K562 (cell line): ENCODE results near the gene RIT1. TPM values are rescaled to one million over a fixed set of nuclear protein-coding genes. Genes with fewer than 3 reads are reported as not detected.

ENCODE experiments used
- ARID2 ChIP-seq: fragments of 450-650 bp; IDR thresholded peaks from 2 replicates; pipeline ENCODE4 v1.6.1; 2017; ENCODE audit warnings: antibody characterized with exemption, mild to moderate bottlenecking
- BRF1 ChIP-seq: IDR thresholded peaks from 3 replicates; pipeline ENCODE4 v1.6.1; 2011; ENCODE audit warnings: borderline replicate concordance, mild to moderate bottlenecking; ENCODE audit not compliant: insufficient read length; ENCODE audit errors: extremely low read depth
- EP400 ChIP-seq: fragments of 450-650 bp; IDR thresholded peaks from 2 replicates; pipeline ENCODE4 v1.6.1; 2017; ENCODE audit warnings: antibody characterized with exemption, mild to moderate bottlenecking, moderate library complexity
- GATAD2A ChIP-seq: fragments of 450-650 bp; IDR thresholded peaks from 2 replicates; pipeline ENCODE4 v1.6.1; 2017
- HLTF ChIP-seq: fragments of 450-650 bp; IDR thresholded peaks from 2 replicates; pipeline ENCODE4 v1.6.1; 2016
- HMGXB4 ChIP-seq: sonication (generic); formaldehyde crosslinking; IDR thresholded peaks from 2 replicates; pipeline ENCODE4 v1.8.1; 2023; ENCODE audit warnings: mild to moderate bottlenecking, missing genetic modification reagents
- IRF1 ChIP-seq: sonication (generic); formaldehyde crosslinking; IDR thresholded peaks from 2 replicates; pipeline ENCODE4 v1.8.0; 2022; ENCODE audit warnings: missing genetic modification reagents, mild to moderate bottlenecking, borderline replicate concordance
- KLF10 ChIP-seq: fragments of 250-450 bp; sonication (Bioruptor Pico); IDR thresholded peaks from 2 replicates; pipeline ENCODE4 v1.6.1; 2021; ENCODE audit warnings: matching md5 sums
- MIER1 ChIP-seq: fragments of 450-650 bp; IDR thresholded peaks from 2 replicates; pipeline ENCODE4 v1.6.1; 2016; ENCODE audit warnings: antibody characterized with exemption, mild to moderate bottlenecking, low read depth
- NFIC ChIP-seq: fragments of 450-650 bp; IDR thresholded peaks from 2 replicates; pipeline ENCODE4 v1.6.1; 2017; ENCODE audit warnings: mild to moderate bottlenecking, inconsistent platforms
- PHTF2 ChIP-seq: fragments of 250-450 bp; sonication (Bioruptor Pico); IDR thresholded peaks from 2 replicates; pipeline ENCODE4 v1.5.0; 2021; ENCODE audit warnings: mild to moderate bottlenecking
- RREB1 ChIP-seq: fragments of 250-450 bp; sonication (Bioruptor Pico); IDR thresholded peaks from 2 replicates; pipeline ENCODE4 v1.4.0; 2020
- TAF7 ChIP-seq: fragments of 450-650 bp; IDR thresholded peaks from 2 replicates; pipeline ENCODE4 v1.6.1; 2016; ENCODE audit warnings: missing genetic modification characterization, missing compliant biosample characterization
- VEZF1 ChIP-seq: fragments of 200-800 bp; sonication (Bioruptor generic); IDR thresholded peaks from 2 replicates; pipeline ENCODE4 v1.6.1; 2017; ENCODE audit warnings: missing genetic modification characterization, missing compliant biosample characterization
- YY1 ChIP-seq, 3 experiments: IDR thresholded peaks; 2 replicates each; pipeline ENCODE4 v1.6.1; 2011; ENCODE audit warnings: low read length in 2 of 3, mild to moderate bottlenecking in 2 of 3, moderate library complexity in 2 of 3, borderline replicate concordance in 1 of 3, control low read depth in 1 of 3, low read depth in 1 of 3; ENCODE audit not compliant: insufficient read depth in 3 of 3, insufficient replicate concordance in 2 of 3, control insufficient read depth in 1 of 3, insufficient read length in 1 of 3; ENCODE audit errors: extremely low read depth in 1 of 3
- ZNF124 ChIP-seq: sonication (generic); formaldehyde crosslinking; IDR thresholded peaks from 2 replicates; pipeline ENCODE4 v1.8.1; 2022; ENCODE audit warnings: missing genetic modification reagents
- ZNF133 ChIP-seq: fragments of 250-450 bp; sonication (Bioruptor Pico); IDR thresholded peaks from 2 replicates; pipeline ENCODE4 v1.4.0; 2020; ENCODE audit warnings: mild to moderate bottlenecking
- ZNF184 ChIP-seq: sonication (generic); formaldehyde crosslinking; IDR thresholded peaks from 2 replicates; pipeline ENCODE4 v1.5.0; 2020; ENCODE audit warnings: missing genetic modification reagents
- ZNF589 ChIP-seq: fragments of 200-800 bp; sonication (Bioruptor generic); IDR thresholded peaks from 2 replicates; pipeline ENCODE4 v1.6.1; 2016; ENCODE audit warnings: low read depth, missing genetic modification characterization, missing compliant biosample characterization
- polyA plus RNA-seq, 8 experiments: library from polyadenylated mRNA; depleted of rRNA in 4 of 8; stranded (reverse) in 5 of 8; unstranded in 3 of 8; fragments of >200 nt; fragmentation: Nextera tagmentation in 2 of 8; fragmentation: Illumina TruSeq in 1 of 8; extraction: Ambion mirVana in 2 of 8; extraction: Trizol in 1 of 8; gene quantifications; 2 replicates each; pipeline versions ENCODE4 v1.2.1 to v1.2.3, GENCODE V29; 2011 to 2014; ENCODE audit warnings: inconsistent platforms in 1 of 8, missing spikeins in 1 of 8
- total RNA-seq, 7 experiments: library from RNA; depleted of rRNA in 6 of 7; stranded (reverse); fragments of >200 nt in 6 of 7; fragmentation: Illumina TruSeq in 2 of 7; extraction: Trizol in 2 of 7; gene quantifications; 2 replicates each; pipeline versions ENCODE4 v1.2.1 to v1.2.3, GENCODE V29; 2011 to 2021; ENCODE audit warnings: low replicate concordance in 1 of 7

The RIT1 gene
- total and polyA plus RNA-seq, 9 of the 15 experiments (the other 6 are each of a cell fraction or from before 2014, with no cell fraction given), result 13.5 to 57.6 (median 22.9) TPM

- 0 out of 2 replicates have a peak, but pooled peaks have one; percentile 41 for TF ChIP-seq ZNF589
- no peak for TF ChIP-seq ARID2
- TF ChIP-seq YY1 (IDR thresholded peaks at IDR 0.05; ENCODE audit: borderline replicate concordance in 1 of 3, control insufficient read depth in 1 of 3, extremely low read depth in 1 of 3, insufficient read depth in 3 of 3, insufficient read length in 1 of 3, insufficient replicate concordance in 2 of 3, low read depth in 1 of 3, low read length in 2 of 3), result no peak
- TF ChIP-seq EP400, result 0 out of 2 replicates have a peak, but pooled peaks have one; percentile 17
- TF ChIP-seq BRF1, result no peak
- 0 out of 2 replicates have a peak, but pooled peaks have one; percentile 48 for TF ChIP-seq ZNF133
- TF ChIP-seq NFIC, result 0 out of 2 replicates have a peak, but pooled peaks have one; percentile 4
- no peak for TF ChIP-seq HMGXB4
- no peak for TF ChIP-seq ZNF124 (CRISPR knock-in tag)
- no peak for TF ChIP-seq KLF10 (CRISPR knock-in tag)
- TF ChIP-seq RREB1 (CRISPR knock-in tag), result no peak
- no peak for TF ChIP-seq ZNF184 (CRISPR knock-in tag)
- TF ChIP-seq TAF7 (tag), result 0 out of 2 replicates have a peak, but pooled peaks have one; percentile 9
- peak; percentile 29; the same call in 1 of the 2 replicates for TF ChIP-seq VEZF1 (CRISPR knock-in tag)
- TF ChIP-seq HLTF, result no peak
- no peak for TF ChIP-seq GATAD2A
- TF ChIP-seq PHTF2, result no peak
- TF ChIP-seq MIER1, result no peak
- TF ChIP-seq IRF1 (CRISPR knock-in tag), result no peak
These were observed 29.4 kb upstream of the RIT1 start (continued) for GRCh38 chr1:155940482-155940992.
